Stimulated activated CD8-positive, alpha-beta memory T cell treated with anti-CD3 and anti-CD28 coated beads, Interleukin-12 subunit alpha, Interleukin-12 subunit beta, amount 100 ng/mL, for 4 hours (primary cell): Measurements from ENCODE around the gene A1BG.
"Not testable (repeated sequence)": the region's sequence is repeated elsewhere in the genome, so short reads cannot be mapped to it uniquely, and the experiment has no call there.

Experiments used
- DNase-seq: peaks from one replicate; pipeline ENCODE4 v3.0.0-alpha.2; 2020; ENCODE audit warnings: low read depth

Gene A1BG

GRCh38 chr19:58356766-58357480 is 3.6 kb upstream of the A1BG start:
- DNase-seq, result no peak

DNA sequence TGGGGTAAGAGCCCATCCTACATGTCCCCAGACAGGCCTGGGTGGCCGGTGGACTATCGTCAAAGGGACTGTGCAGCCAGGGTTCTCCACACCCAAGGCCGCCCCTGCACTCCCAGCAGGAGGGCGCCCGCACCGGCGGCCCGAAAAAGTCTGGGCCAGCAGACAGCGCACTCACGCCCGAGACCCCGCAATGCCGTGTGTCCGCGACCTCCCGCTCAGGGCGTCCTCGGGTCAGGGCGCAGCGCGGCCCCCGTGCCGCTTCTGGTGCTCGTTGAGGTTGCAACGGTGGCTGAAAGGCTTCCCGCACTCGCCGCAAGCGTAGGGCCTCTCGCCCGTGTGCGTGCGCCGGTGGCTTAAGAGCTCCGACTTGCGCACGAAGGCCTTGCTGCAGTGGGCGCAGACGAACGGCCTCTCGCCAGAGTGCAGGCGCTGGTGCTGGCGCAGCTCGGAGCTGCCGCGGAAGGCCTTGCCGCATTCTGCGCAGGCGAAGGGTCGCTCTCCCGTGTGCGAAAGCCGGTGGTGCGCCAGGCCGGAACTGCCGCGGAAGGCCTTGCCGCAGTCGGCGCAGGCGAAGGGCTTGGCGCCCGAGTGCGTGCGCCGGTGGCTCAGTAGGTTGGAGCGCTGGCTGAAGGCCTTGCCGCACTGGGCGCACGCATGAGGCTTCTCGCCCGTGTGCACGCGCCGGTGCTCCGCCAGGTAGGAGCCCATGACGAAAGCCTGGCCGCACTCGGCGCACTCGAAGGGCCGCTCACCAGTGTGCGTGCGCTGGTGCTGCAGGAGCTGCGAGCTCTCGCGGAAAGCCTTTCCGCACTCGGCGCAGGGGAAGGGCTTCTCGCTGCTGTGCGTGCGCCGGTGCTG is 2.8 kb upstream of the A1BG start:
- DNase-seq, result no peak

- DNase-seq, result no peak
Observed at GRCh38 chr19:58355215-58355796, 2.0 kb upstream of the A1BG start.

DNA sequence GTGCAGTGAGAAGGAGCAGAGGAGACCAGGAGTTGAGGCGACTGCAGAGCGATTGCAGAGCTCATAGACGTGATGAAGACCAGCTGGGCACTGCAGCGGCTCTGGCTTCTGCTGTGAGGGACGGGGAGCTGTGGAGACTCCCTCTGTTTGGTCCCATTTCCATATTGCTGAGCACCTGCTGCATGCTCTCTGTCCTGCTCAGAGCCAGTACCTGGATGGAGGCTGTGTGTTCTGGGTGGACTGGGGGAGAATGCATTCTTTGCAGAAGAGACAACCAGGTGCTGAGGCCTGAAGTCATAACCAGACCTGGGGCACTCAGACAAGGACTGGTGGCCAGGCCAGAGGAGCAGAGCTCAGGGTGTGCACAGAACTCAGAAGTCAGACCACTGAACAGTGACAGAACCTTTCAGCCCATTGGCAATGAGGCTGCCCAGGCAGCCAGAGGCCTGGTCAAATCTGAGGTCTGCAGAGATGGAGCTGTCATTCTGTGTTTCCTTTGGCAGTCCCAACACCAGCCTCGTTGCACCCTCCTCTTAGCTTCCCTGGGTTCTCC is 1.3 kb upstream of the A1BG start:
- DNase-seq, result no peak

- no peak for DNase-seq
Observed at GRCh38 chr19:58353717-58354477, 605 bp upstream of the A1BG start.

- no peak for DNase-seq
Observed at GRCh38 chr19:58351990-58352755, 1.1 kb downstream of the A1BG start.

DNA sequence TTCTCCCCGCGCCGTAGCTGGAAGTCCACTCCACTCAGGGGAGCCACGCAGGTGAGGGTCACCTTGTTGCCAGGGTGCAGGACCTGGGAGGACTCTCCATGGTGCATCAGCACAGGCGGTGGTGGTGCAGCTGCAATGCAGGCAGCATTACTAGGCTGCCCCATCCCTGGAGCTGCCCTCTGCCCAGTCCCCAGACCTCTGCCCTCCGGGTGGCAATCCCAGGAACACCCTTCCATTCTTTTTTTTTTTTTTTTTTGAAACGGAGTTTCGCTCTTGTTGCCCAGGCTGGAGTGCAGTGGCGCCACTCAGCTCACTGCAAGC is 1.8 kb downstream of the A1BG start:
- no peak for DNase-seq

DNA sequence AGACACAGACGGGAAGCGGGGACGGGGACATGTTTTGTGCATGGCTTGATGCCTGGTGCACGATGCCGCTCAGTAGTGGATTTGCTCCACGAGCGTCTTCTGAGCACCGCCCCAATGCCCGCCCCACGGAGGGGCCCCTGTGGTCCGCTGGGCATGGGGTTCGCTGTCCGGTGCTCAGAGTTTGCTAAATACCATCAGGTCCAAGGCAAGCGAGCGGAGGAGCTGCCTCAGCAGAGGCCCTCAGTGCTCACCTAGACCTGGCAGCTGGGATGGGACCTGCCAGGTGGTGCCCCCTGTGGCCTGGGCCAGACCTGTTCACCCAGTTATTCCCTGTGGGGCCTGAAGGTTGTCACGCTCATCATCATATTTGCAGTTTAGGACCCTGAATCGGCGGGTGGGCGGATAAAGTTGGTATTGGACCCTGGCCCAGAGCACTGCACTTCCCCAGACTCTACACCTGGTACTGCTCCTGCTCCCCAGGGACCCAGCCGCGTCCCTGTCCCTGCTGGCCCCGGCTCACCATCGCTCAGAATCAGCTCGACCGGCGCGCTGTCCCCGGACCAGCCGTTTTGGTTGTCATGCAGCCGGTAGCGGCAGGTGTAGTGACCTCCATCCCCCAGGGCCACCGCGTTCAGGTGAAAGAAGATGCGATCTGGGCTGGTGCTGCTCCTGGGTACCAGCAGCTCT is 2.3 kb downstream of the A1BG start:
- no peak for DNase-seq

DNA sequence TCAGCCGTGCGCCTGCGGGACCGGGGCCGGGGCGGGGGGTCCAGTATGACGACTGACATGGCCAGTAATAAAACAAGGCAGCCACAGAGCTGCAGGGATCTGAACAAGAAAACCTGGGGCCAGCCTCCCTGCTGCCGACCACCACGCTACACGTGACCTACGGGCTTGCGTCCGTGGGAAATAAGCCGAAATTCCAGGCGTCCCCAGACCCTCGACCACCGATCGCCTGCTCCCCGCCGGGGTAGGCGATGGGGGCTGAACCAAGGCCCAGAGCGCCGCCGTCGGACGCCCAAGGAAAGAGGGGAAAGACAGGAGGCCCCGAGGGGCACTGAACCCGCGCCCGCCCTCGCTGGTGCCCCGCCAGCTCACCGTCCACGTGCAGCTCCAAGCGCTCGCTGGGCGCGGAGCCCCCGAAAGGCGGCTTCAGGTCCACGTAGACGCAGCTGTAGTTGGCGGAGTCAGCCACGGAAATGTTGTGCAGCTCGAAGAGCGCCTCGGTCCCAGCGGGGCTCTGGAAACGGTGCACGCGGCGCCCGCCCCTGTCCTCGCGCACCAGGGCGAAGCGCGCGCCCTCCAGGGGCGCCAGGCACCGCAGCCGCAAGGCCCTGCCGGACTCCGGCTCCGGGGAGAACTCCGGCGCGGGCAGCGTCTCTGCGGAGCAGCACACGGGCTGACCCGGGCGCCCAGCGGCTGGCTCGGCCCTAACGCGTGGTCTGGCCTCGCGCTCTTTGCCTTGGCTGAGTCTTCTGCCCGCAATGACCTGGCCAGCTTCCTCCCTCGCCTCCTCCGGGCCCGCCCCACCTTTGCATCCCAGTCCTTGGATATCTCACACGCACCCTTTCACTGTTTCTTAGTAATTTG is 3.1 kb downstream of the A1BG start:
- no peak for DNase-seq

- no peak for DNase-seq
Observed at GRCh38 chr19:58349590-58349989, 3.7 kb downstream of the A1BG start.

GRCh38 chr19:58348080-58348479 is 5.2 kb downstream of the A1BG start:
- not testable (repeated sequence) for DNase-seq

- peak; percentile 50 for DNase-seq
Observed at GRCh38 chr19:58346961-58347929, 6.0 kb downstream of the A1BG start.

DNA sequence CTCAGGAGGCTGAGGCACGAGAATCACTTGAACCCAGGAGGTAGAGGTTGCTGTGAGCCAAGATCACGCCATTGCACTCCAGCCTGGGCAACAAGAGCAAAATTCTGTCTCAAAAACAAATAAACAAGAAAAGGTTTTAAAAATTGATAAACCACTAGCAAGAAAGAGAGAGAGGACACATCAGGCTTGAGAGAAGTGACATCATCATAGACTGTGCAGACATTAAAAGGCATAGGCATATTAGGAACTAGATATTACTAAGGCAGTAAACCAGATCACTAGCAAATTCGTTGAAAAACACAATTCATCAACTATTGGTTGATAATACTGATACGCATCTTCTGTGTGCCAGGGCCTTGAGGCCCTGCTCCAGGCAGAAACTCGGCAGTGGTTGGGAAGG is 7.7 kb downstream of the A1BG start:
- no peak for DNase-seq

DNA sequence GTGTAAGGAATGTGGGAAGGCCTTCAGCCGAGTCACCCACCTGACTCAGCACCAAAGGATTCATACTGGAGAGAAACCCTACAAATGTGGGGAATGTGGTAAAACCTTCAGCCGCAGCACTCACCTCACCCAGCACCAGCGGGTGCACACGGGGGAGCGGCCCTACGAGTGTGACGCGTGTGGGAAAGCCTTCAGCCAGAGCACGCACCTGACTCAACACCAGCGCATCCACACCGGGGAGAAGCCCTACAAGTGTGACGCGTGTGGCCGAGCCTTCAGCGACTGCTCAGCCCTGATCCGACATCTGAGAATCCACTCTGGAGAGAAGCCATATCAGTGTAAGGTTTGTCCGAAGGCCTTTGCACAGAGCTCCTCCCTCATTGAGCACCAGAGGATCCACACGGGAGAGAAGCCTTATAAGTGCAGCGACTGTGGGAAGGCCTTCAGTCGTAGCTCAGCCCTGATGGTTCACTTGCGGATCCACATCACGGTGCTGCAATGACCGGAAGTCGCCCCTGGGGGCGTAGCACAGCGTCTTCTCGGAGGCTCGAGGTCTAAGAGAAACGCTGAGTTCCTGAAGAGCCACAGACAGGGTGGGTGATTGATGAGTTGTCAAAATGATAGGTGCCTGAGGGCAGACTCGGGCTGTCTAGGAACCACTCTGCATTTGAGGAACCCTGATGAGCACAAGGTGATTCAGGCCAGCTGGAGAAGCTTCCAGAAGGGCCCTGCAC is 14.3 kb downstream of the A1BG start:
- no peak for DNase-seq

DNA sequence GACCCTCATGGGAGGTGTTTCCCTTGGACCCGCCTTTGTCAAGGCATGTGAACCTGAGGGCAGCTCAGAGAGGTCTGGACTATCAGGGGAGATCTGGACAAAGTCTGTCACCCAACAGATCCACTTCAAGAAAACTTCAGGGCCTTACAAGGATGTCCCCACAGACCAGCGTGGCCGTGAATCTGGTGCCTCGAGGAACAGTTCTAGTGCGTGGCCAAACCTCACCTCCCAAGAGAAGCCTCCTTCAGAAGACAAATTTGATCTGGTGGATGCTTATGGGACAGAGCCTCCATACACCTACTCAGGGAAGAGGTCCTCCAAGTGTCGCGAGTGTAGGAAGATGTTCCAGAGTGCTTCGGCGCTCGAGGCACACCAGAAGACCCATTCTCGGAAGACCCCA is 15.0 kb downstream of the A1BG start:
- DNase-seq, result no peak

GRCh38 chr19:58336820-58337219 is 16.5 kb downstream of the A1BG start:
- DNase-seq, result no peak

DNA sequence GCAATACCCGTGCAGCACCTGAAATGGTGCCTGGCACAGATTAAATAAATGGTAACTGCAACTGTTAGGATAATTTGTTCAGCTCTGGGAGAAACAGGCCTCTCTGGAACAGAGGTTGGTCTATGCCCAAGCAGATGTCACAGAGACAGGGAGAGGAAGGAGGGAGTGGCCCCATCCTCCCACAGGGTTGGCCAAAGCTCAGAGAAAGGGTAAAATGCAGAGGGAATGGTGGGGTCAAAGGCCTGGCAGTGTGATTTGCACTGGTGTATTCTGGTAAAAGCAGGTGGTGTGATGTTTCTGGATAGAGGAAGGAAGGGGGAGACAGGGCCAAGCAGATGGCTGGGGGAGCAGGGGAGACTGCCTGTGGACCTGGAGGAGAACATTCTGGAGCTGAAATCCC is 17.1 kb downstream of the A1BG start:
- no peak for DNase-seq

- DNase-seq, result no peak
Observed at GRCh38 chr19:58335630-58336029, 17.7 kb downstream of the A1BG start.
